ENCODE results near the gene RAG2.
A peak's percentile ranks its signal among the peaks of the same experiment; 100 is the strongest.

RAG2 gene

GRCh38 chr11:36596880-36597279 lies 1.2 kb downstream of the RAG2 start:
- no peaks in the 10 kb centered on the region for H4K20me1 ChIP-seq (ENCODE audit: insufficient read depth, low read length)
- H3K9me2 ChIP-seq (ENCODE audit: low read depth, low read length) = no peaks in the 10 kb centered on the region
- peak overlapping the region; percentile 75 for H3K4me3 ChIP-seq (ENCODE audit: low read depth, low read length, poor library complexity, severe bottlenecking)
- peaks cover 3% of the 10 kb centered on the region; the same call in 1 of the 2 replicates for H3K79me2 ChIP-seq (ENCODE audit: insufficient read depth, low read length)
- H3F3A ChIP-seq (ENCODE audit: insufficient read depth, low read length) = no peaks in the 10 kb centered on the region
- peak overlapping the region; percentile 81 for H3K9ac ChIP-seq (ENCODE audit: low read length)
- no peaks in the 10 kb centered on the region for H3K27me3 ChIP-seq (ENCODE audit: insufficient read depth, low read length)
- peaks cover 31% of the 10 kb centered on the region for H3K36me3 ChIP-seq (ENCODE audit: insufficient read depth, low read length)
- no peak overlapping the region for H2AFZ ChIP-seq (ENCODE audit: low read length)
- H3K27ac ChIP-seq (ENCODE audit: low read depth, low read length, poor library complexity, severe bottlenecking) = peak overlapping the region; percentile 88
- no peaks in the 10 kb centered on the region for H3K9me3 ChIP-seq (ENCODE audit: low read length)
- H3K4me1 ChIP-seq (ENCODE audit: insufficient read depth, low read length, severe bottlenecking) = peaks cover 54% of the 10 kb centered on the region
- no peak for TF ChIP-seq EZH2 (IDR thresholded peaks at IDR 0.05; ENCODE audit: borderline replicate concordance, low read length)
- TF ChIP-seq CTCF (IDR thresholded peaks at IDR 0.05; ENCODE audit: low read length) = no peak
- peak overlapping the region; percentile 73 for H3K4me2 ChIP-seq (ENCODE audit: low read length)

- no peak for TF ChIP-seq CTCF (IDR thresholded peaks at IDR 0.05; ENCODE audit: low read length)
- no peak for TF ChIP-seq EZH2 (IDR thresholded peaks at IDR 0.05; ENCODE audit: borderline replicate concordance, low read length)
- no peaks in the 10 kb centered on the region for H3K9me2 ChIP-seq (ENCODE audit: low read depth, low read length)
- H3F3A ChIP-seq (ENCODE audit: insufficient read depth, low read length) = no peaks in the 10 kb centered on the region
- H3K27me3 ChIP-seq (ENCODE audit: insufficient read depth, low read length) = no peaks in the 10 kb centered on the region
- H3K9me3 ChIP-seq (ENCODE audit: low read length) = no peaks in the 10 kb centered on the region
- no peak within 1 kb of the TSS for H3K9ac ChIP-seq (ENCODE audit: low read length)
- H3K4me1 ChIP-seq (ENCODE audit: insufficient read depth, low read length, severe bottlenecking) = peaks cover 33% of the 10 kb centered on the region
- peaks cover 31% of the 10 kb centered on the region for H3K36me3 ChIP-seq (ENCODE audit: insufficient read depth, low read length)
- no peak within 1 kb of the TSS for H2AFZ ChIP-seq (ENCODE audit: low read length)
- H3K4me3 ChIP-seq (ENCODE audit: low read depth, low read length, poor library complexity, severe bottlenecking) = no peak within 1 kb of the TSS
- no peaks in the 10 kb centered on the region for H4K20me1 ChIP-seq (ENCODE audit: insufficient read depth, low read length)
- H3K27ac ChIP-seq (ENCODE audit: low read depth, low read length, poor library complexity, severe bottlenecking) = no peak within 1 kb of the TSS
- H3K4me2 ChIP-seq (ENCODE audit: low read length) = no peak within 1 kb of the TSS
- peaks cover 3% of the 10 kb centered on the region; the same call in 1 of the 2 replicates for H3K79me2 ChIP-seq (ENCODE audit: insufficient read depth, low read length)
Measured at GRCh38 chr11:36594316-36594989, 3.6 kb downstream of the RAG2 start, which contains the start of gene IFTAP. IFTAP (plus strand) TSS chr11:36594502; CDS start chr11:36610104, 15,602 bp downstream.

- Histone ChIP-seq H2AFZ (ENCODE audit: low read length) (no peak overlapping the region), H3F3A (ENCODE audit: insufficient read depth, low read length) (no peaks in the 10 kb centered on the region), H3K27ac (ENCODE audit: low read depth, low read length, poor library complexity, severe bottlenecking) (no peak overlapping the region), H3K27me3 (ENCODE audit: insufficient read depth, low read length) (no peaks in the 10 kb centered on the region), H3K36me3 (ENCODE audit: insufficient read depth, low read length) (peaks cover 31% of the 10 kb centered on the region), H3K9me3 (ENCODE audit: low read length) (no peaks in the 10 kb centered on the region), H3K4me2 (ENCODE audit: low read length) (no peak overlapping the region), H3K9me2 (ENCODE audit: low read depth, low read length) (no peaks in the 10 kb centered on the region), H3K4me1 (ENCODE audit: insufficient read depth, low read length, severe bottlenecking) (peaks cover 10% of the 10 kb centered on the region), H3K79me2 (ENCODE audit: insufficient read depth, low read length) (no peaks in the 10 kb centered on the region), H3K9ac (ENCODE audit: low read length) (no peak overlapping the region), H3K4me3 (ENCODE audit: low read depth, low read length, poor library complexity, severe bottlenecking) (no peak overlapping the region), H4K20me1 (ENCODE audit: insufficient read depth, low read length) (no peaks in the 10 kb centered on the region)
- no peak for TF ChIP-seq CTCF (IDR thresholded peaks at IDR 0.05; ENCODE audit: low read length)
Measured at GRCh38 chr11:36591433-36591832, 6.6 kb downstream of the RAG2 start.
